Upper lobe of left lung (tissue), 6 donors: ENCODE data around the gene CDKN3. TPM values are rescaled to one million over a fixed set of nuclear protein-coding genes. Genes with fewer than 3 reads are reported as not detected.

Experiments used
- ATAC-seq, 2 donors: fragments of 200-7000 bp; cut with Tn5 transposase; one replicate each; pipeline ENCODE4 v1.9.1; 2022; ENCODE audit warnings: mild to moderate bottlenecking in 2 of 2, moderate library complexity in 2 of 2; ENCODE audit not compliant: low FRiP score in 2 of 2
- DNase-seq, 2 donors: peaks; one replicate each; pipeline ENCODE4 v3.0.0-alpha.2; 2019 to 2020
- H3K27ac ChIP-seq, 4 donors: fragments of 200-600 bp; sonication (generic); one replicate each; pipeline ENCODE4 v1.5.1; 2016 to 2019
- H3K27me3 ChIP-seq, 4 donors: fragments of 200-600 bp; sonication (generic); one replicate each; pipeline ENCODE4 v1.5.1; 2017 to 2019
- H3K36me3 ChIP-seq, 4 donors: fragments of 200-600 bp; sonication (generic); one replicate each; pipeline ENCODE4 v1.5.1; 2016 to 2019
- H3K4me1 ChIP-seq, 4 donors: fragments of 200-600 bp; sonication (generic); one replicate each; pipeline ENCODE4 v1.5.1; 2018 to 2019
- H3K4me3 ChIP-seq, 4 donors: fragments of 200-600 bp; sonication (generic); one replicate each; pipeline ENCODE4 v1.5.1; 2017 to 2019; ENCODE audit warnings: mild to moderate bottlenecking in 2 of 4, moderate library complexity in 1 of 4
- H3K9me3 ChIP-seq, 4 donors: fragments of 200-600 bp; sonication (generic); one replicate each; pipeline ENCODE4 v1.5.1; 2018 to 2019
- EP300 ChIP-seq, 4 donors: sonication (generic); formaldehyde crosslinking; IDR thresholded peaks; one replicate each; pipeline ENCODE4 v1.5.1; 2017; ENCODE audit warnings: antibody characterized with exemption in 4 of 4, control low read depth in 2 of 4
- POLR2A ChIP-seq, 4 donors: fragments of 450-650 bp; IDR thresholded peaks; one replicate each; pipeline ENCODE4 v1.5.1; 2016 to 2017; ENCODE audit warnings: antibody characterized with exemption in 4 of 4, mild to moderate bottlenecking in 2 of 4
- POLR2AphosphoS5 ChIP-seq, 2 donors: sonication (generic); formaldehyde crosslinking; IDR thresholded peaks; one replicate each; pipeline ENCODE4 v1.5.1; 2017; ENCODE audit warnings: antibody characterized with exemption in 2 of 2
- WGBS, 2 donors: methylation state at CpG; one replicate each; pipeline ENCODE4 v1.1.5; 2017 to 2018; 5-methylcytosine and 5-hydroxymethylcytosine counted together
- total RNA-seq, 6 donors: library from RNA; depleted of rRNA in 4 of 6; stranded (reverse); fragments of >200 nt in 4 of 6; gene quantifications; one replicate each; pipeline versions ENCODE4 v1.1.0 to v1.2.1, GENCODE V29; 2016 to 2021
- TF ChIP-seq, protein P1 (sequence below), 6 experiments: fragments of 450-650 bp in 4 of 6; fragments of 200-600 bp in 2 of 6; sonication (generic) in 2 of 6; IDR thresholded peaks; one replicate each; pipeline ENCODE4 v1.5.1; 2016 to 2019; ENCODE audit warnings: antibody characterized with exemption in 6 of 6
- donor health status: DM: no; HTN: no; CAD: no; lungs with moderate emphysema.
- donor health status: DM: no; HTN: yes; CAD: no; lungs with severe emphysema.

The CDKN3 gene
- total RNA-seq, 6 donors from 2014 or later = 1.7 to 3.6 (median 3.1) TPM; not detected in 2

DNA sequence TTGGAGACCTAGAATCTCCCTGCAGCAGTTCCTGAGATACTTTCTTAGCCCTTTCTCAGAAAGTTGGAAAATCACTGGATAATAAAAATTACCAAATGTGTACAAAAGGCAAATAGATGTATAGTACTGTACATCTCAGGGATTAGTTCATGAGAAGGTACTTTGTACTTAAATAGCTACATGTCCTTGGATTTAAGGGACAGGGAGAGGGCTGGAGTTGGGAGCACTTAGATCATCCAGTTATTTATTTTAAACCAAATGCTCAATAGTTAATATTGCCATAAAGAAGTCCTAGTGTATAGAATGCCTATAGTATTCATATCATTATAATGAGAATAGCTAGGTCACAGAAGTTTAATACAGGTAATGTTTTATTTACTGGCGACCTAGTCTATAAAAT is 13.4 kb downstream of the CDKN3 start:
- H3K27me3 ChIP-seq = no peaks in the 10 kb centered on the region
- H3K9me3 ChIP-seq = no peaks in the 10 kb centered on the region
- no peak for DNase-seq
- no peak overlapping the region for H3K4me3 ChIP-seq
- no peaks in the 10 kb centered on the region for H3K4me1 ChIP-seq
- ATAC-seq = no peak
- TF ChIP-seq POLR2AphosphoS5 (IDR thresholded peaks at IDR 0.05) (no peak), EP300 (IDR thresholded peaks at IDR 0.05) (no peak), POLR2A (IDR thresholded peaks at IDR 0.05) (no peak)
- TF ChIP-seq, protein P1, sequence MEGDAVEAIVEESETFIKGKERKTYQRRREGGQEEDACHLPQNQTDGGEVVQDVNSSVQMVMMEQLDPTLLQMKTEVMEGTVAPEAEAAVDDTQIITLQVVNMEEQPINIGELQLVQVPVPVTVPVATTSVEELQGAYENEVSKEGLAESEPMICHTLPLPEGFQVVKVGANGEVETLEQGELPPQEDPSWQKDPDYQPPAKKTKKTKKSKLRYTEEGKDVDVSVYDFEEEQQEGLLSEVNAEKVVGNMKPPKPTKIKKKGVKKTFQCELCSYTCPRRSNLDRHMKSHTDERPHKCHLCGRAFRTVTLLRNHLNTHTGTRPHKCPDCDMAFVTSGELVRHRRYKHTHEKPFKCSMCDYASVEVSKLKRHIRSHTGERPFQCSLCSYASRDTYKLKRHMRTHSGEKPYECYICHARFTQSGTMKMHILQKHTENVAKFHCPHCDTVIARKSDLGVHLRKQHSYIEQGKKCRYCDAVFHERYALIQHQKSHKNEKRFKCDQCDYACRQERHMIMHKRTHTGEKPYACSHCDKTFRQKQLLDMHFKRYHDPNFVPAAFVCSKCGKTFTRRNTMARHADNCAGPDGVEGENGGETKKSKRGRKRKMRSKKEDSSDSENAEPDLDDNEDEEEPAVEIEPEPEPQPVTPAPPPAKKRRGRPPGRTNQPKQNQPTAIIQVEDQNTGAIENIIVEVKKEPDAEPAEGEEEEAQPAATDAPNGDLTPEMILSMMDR (IDR thresholded peaks at IDR 0.05) = no peak
- no peak overlapping the region for H3K27ac ChIP-seq
- no peaks in the 10 kb centered on the region for H3K36me3 ChIP-seq
- WGBS, 2 donors = 100% methylated on average over 1 of the region's 1 CpG

DNA sequence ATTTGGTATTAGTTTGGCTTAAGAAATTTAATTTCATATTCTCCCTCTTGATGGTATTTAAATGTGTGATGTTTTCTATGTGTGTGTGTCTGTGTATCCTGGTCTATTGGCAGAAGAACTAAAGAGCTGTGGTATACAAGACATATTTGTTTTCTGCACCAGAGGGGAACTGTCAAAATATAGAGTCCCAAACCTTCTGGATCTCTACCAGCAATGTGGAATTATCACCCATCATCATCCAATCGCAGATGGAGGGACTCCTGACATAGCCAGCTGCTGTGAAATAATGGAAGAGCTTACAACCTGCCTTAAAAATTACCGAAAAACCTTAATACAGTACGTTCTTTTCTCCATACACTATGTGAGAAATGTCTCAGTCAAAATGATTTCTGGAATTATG is 14.6 kb downstream of the CDKN3 start:
- no peak for ATAC-seq

DNA sequence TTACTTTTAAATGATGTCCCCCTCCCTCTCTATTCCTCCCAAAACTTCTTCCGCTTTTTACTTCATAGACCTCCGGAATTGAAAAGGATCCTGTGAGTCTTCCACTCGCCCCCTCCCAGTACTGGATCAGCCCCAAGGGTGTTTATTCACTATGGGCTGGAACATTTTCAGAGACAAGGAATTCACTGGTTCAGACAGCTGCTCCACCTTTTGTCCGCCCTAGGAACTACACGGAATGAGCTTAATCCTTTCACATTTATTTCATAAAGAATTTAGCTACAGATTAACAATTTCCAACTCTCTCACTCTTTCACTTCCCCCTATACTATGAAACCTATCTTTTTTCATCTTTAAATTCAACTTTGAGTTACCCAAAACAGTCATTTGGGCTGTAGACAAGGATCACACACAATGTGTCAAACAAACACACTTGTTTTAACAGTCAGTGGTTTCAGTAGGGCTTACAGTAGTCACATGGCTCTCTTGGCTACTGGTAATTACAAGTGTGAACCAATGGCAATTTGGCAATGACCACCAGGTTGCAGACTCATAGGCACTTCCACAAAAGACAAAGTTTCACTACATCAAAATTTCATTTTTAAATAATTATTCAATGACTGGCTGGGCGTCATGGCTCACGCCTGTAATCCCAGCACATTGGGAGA is 23.8 kb downstream of the CDKN3 start:
- TF ChIP-seq POLR2AphosphoS5 (IDR thresholded peaks at IDR 0.05) = no peak
- TF ChIP-seq, protein P1 (IDR thresholded peaks at IDR 0.05) = peak in 5 of 6 experiments; percentile 17 to 40 (median 32)
- ATAC-seq (peak in 1 of 2 donors; percentile 75), DNase-seq (no peak)
- 49 to 56% methylated on average over 7 of the region's 7 CpGs for WGBS, 2 donors
- H3K9me3 ChIP-seq = no peaks in the 10 kb centered on the region
- H3K27ac ChIP-seq = no peak overlapping the region
- H3K27me3 ChIP-seq = no peaks in the 10 kb centered on the region
- H3K4me1 ChIP-seq = no peaks in the 10 kb centered on the region
- peaks cover 0 to 15% (median 0%) of the 10 kb centered on the region in 4 donors for H3K36me3 ChIP-seq
- H3K4me3 ChIP-seq = no peak overlapping the region

More for the DNA sequence above, 14.6 kb downstream of the CDKN3 start:
- Histone ChIP-seq H3K27me3 (no peaks in the 10 kb centered on the region), H3K27ac (no peak overlapping the region), H3K9me3 (no peaks in the 10 kb centered on the region), H3K4me3 (no peak overlapping the region), H3K4me1 (no peaks in the 10 kb centered on the region), H3K36me3 (no peaks in the 10 kb centered on the region)
- no peak for DNase-seq
- WGBS, 2 donors = 96 to 97% methylated on average over 3 of the region's 3 CpGs
- TF ChIP-seq POLR2AphosphoS5 (IDR thresholded peaks at IDR 0.05) (no peak), EP300 (IDR thresholded peaks at IDR 0.05) (no peak), POLR2A (IDR thresholded peaks at IDR 0.05) (no peak)
- TF ChIP-seq, protein P1 (IDR thresholded peaks at IDR 0.05) = no peak

DNA sequence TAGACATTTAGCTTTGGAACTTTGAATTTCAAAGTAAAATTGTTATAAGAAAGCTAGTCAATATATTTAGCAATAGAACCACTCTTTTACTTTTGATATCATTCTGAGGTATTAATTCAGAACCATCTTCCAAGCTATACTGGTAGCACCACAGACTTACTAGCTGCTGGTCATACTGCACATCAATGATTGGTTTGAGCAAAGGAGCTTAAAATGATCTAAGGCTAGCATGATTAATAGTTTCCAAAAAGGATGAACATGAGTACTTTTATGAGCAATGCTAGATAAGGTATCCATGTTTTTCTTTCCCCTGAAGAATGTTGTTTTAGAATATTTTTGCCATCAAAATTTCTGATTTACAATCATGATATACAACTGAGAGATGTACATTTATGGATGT is 27.2 kb downstream of the CDKN3 start:
- H3K36me3 ChIP-seq = peaks cover 4 to 49% (median 13%) of the 10 kb centered on the region in 4 donors
- no peaks in the 10 kb centered on the region for H3K4me1 ChIP-seq
- H3K27me3 ChIP-seq = no peaks in the 10 kb centered on the region
- H3K9me3 ChIP-seq = no peaks in the 10 kb centered on the region
- ATAC-seq (no peak), DNase-seq (no peak)
- no peak overlapping the region for H3K27ac ChIP-seq
- no peak overlapping the region for H3K4me3 ChIP-seq
- TF ChIP-seq POLR2AphosphoS5 (IDR thresholded peaks at IDR 0.05) = no peak
- TF ChIP-seq, protein P1 (IDR thresholded peaks at IDR 0.05) = no peak
- TF ChIP-seq POLR2A (IDR thresholded peaks at IDR 0.05) = no peak
- TF ChIP-seq EP300 (IDR thresholded peaks at IDR 0.05) = no peak

DNA sequence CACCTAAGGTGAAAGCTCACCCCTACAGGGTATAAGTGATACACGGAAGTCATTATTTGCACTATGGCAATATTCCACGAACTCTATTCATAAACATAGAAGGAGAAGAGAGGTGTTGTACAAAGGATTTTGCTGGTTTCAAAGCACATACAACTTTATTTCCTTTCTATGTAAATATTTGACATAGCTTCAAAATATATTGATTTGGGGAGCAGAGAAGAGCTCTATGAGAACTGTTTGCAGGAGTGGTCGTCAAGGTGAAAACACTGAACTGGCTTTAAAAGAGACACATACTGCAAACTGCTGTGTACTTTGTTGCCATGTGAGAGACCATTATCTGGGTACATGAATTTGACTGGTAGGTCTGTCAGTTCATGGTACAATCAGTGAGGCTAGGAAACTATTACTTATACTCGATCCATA is 27.7 kb downstream of the CDKN3 start:
- DNase-seq (no peak), ATAC-seq (no peak)
- Histone ChIP-seq H3K9me3 (no peaks in the 10 kb centered on the region), H3K4me3 (no peak overlapping the region), H3K36me3 (peaks cover 4 to 54% (median 17%) of the 10 kb centered on the region in 4 donors), H3K27ac (no peak overlapping the region), H3K27me3 (no peaks in the 10 kb centered on the region), H3K4me1 (no peaks in the 10 kb centered on the region)
- TF ChIP-seq POLR2A (IDR thresholded peaks at IDR 0.05) (no peak), EP300 (IDR thresholded peaks at IDR 0.05) (no peak), POLR2AphosphoS5 (IDR thresholded peaks at IDR 0.05) (no peak)
- TF ChIP-seq, protein P1 (IDR thresholded peaks at IDR 0.05) = no peak
- WGBS, 2 donors = 61 to 65% methylated on average over 4 of the region's 4 CpGs
